Muscle of leg (tissue), 11 donors: ENCODE results near the gene DCBLD1. TPM values are rescaled to one million over a fixed set of nuclear protein-coding genes. Genes with fewer than 3 reads are reported as not detected.

Source experiments
- DNase-seq: peaks from one replicate; pipeline ENCODE4 v3.0.0; 2013
- H3K27ac ChIP-seq: one replicate; pipeline ENCODE4 v1.5.1; 2013; ENCODE audit warnings: mild to moderate bottlenecking, low read length, control low read depth
- H3K27me3 ChIP-seq: one replicate; pipeline ENCODE4 v1.6.1; 2013; ENCODE audit warnings: low read length; ENCODE audit not compliant: control insufficient read depth, insufficient read depth
- H3K36me3 ChIP-seq: one replicate; pipeline ENCODE4 v1.6.1; 2013; ENCODE audit warnings: low read length; ENCODE audit not compliant: control insufficient read depth, insufficient read depth
- H3K4me1 ChIP-seq: one replicate; pipeline ENCODE4 v1.6.1; 2013; ENCODE audit warnings: low read length; ENCODE audit not compliant: control insufficient read depth, insufficient read depth
- H3K4me3 ChIP-seq: one replicate; pipeline ENCODE4 v1.5.1; 2013; ENCODE audit warnings: low read length, control low read depth
- H3K9me3 ChIP-seq: replicated peaks from 2 replicates; pipeline ENCODE4 v1.6.1; 2013; ENCODE audit warnings: low read depth, low read length; ENCODE audit not compliant: control insufficient read depth
- WGBS: methylation state at CpG from one replicate; pipeline ENCODE4 v1.1.5; 2013; ENCODE audit warnings: missing lambda C conversion rate; ENCODE audit not compliant: insufficient coverage; 5-methylcytosine and 5-hydroxymethylcytosine counted together
- polyA plus RNA-seq, 8 donors: library from polyadenylated mRNA; unstranded; fragments of 120-200 nt; gene quantifications; one replicate each; pipeline versions ENCODE4 v1.2.1 to v1.2.3, GENCODE V29; 2013; ENCODE audit warnings: inconsistent platforms in 1 of 8, low replicate concordance in 1 of 8; ENCODE audit not compliant: insufficient read length in 8 of 8, insufficient read depth in 1 of 8
- total RNA-seq: library from RNA; stranded (reverse); fragments of 120-200 nt; gene quantifications from one replicate; pipeline ENCODE4 v1.2.4, GENCODE V29; 2013

The DCBLD1 gene
- total and polyA plus RNA-seq, 9 donors: 5.3 to 7.5 (median 6.8) TPM

DNA sequence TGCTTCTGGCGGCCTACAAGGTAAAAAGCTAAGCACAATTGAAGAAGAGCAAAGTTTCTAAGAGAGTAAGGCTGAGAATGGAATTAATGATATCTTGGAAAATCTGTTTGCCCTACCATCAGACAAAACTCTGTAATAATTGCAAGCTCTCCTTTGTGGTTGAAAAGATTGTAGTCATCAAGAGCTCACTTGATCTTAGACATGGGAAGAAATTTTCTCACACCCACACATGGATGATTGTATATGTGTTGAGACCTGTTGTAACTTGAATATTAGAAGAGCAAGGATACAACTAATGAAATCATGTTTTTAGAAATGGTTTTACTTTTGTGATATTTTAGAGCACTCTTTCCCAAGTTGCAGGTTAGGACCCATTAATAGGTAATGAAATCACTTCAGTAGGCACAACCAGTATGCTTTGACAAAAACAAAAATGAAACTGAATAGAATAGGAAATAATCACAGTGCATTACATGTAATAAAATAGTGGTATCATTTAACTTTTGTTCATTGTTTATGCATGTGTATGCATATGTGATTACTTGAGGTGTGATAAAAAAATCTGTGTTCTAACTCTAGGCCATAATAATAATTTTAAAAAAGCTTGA is 14.0 kb downstream of the DCBLD1 start:
- H3K36me3 ChIP-seq: no peaks in the 10 kb centered on the region
- H3K27me3 ChIP-seq: no peaks in the 10 kb centered on the region
- H3K4me1 ChIP-seq: no peaks in the 10 kb centered on the region
- no peak overlapping the region for H3K27ac ChIP-seq
- DNase-seq: no peak
- no peak overlapping the region for H3K4me3 ChIP-seq
- no peaks in the 10 kb centered on the region for H3K9me3 ChIP-seq
- no CpG with 5 or more reads among the region's 1 CpG for WGBS

DNA sequence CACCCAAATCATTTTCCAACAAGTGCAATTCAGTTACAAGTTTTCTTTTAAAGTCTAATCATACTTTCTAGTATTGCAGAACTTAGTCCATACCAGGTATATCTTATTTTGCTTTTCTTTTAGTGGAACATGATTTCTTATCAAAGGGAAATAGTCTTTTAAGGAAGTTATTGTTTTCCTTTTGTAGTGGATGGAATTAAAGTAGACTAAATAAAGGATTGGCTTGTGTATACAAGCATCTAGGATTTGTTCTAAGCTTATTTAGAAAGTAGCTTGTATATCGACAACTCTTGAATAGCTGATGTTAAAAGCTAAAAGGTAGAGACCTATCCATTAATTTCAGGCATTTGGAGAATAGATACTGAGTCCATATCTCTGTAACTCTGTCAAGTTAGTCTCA is 14.8 kb downstream of the DCBLD1 start:
- H3K36me3 ChIP-seq: no peaks in the 10 kb centered on the region
- no peak overlapping the region for H3K27ac ChIP-seq
- H3K9me3 ChIP-seq: no peaks in the 10 kb centered on the region
- no CpG with 5 or more reads among the region's 1 CpG for WGBS
- H3K27me3 ChIP-seq: no peaks in the 10 kb centered on the region
- no peaks in the 10 kb centered on the region for H3K4me1 ChIP-seq
- DNase-seq: no peak
- H3K4me3 ChIP-seq: no peak overlapping the region

DNA sequence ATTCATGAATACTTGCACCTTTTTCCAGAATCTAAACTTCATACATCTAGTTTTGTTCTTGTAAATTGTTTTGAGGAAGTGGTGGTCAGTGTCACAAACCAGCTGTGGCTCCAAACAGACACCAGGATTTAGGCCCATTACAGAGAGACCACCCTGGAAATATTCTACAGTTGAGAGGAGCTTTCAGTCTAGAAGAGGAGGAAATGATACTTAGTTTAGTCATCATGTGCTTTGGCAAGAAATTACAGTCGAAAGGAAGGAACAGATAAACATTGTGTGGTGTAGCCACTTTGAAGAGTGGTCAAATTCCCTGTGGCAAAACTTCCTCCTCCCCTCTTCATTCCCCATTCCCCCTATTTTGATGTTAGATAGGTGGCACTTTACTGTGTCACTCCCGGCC is 15.7 kb downstream of the DCBLD1 start:
- no peaks in the 10 kb centered on the region for H3K27me3 ChIP-seq
- no CpG with 5 or more reads among the region's 2 CpGs for WGBS
- H3K4me3 ChIP-seq: no peak overlapping the region
- no peaks in the 10 kb centered on the region for H3K4me1 ChIP-seq
- H3K36me3 ChIP-seq: no peaks in the 10 kb centered on the region
- DNase-seq: no peak
- no peaks in the 10 kb centered on the region for H3K9me3 ChIP-seq
- H3K27ac ChIP-seq: no peak overlapping the region

DNA sequence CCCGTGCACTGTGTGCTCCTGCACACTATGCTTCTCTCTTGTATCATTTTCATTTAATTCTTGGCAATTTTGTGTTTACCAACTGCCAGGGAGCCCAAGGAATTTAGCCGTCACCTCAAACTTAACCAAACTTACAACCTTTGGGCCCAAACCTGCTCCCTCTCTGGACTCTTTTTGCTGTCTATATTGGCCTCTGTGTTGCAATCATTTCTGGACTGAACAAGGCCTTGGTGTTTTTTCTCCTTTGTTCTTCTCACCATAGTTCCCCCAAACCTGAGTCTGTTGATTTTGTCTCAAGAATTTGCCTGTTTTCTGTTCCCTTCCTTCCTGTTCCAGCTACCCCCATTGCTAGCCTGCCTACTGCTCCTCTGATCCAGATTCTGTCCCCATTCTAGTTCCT is 19.2 kb downstream of the DCBLD1 start:
- Histone ChIP-seq H3K27me3 (no peaks in the 10 kb centered on the region), H3K36me3 (no peaks in the 10 kb centered on the region), H3K4me3 (no peak overlapping the region), H3K27ac (no peak overlapping the region), H3K4me1 (peaks cover 3% of the 10 kb centered on the region), H3K9me3 (no peaks in the 10 kb centered on the region)
- DNase-seq: no peak
- WGBS: 79% methylated on average over 2 of the region's 2 CpGs

DNA sequence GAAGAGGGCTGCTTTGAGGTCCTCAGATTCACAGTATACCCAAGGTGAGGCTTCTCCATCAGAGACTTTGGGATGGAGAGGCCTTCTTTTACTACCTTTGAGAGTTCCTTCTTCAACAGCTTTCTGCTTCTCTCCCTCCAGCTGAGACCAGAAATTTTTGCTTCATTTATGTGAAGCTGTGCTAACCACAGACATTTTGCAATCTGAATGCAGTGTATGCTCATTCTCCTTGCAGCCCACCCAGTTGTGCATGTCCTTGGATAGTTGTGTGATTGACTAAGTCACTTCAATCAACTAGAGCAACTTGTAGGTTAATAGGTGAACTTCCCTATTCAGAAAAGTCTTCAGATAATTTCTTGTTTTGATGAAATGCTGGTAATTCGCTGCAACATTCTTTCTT is 20.1 kb downstream of the DCBLD1 start:
- Histone ChIP-seq H3K4me1 (peaks cover 3% of the 10 kb centered on the region), H3K9me3 (no peaks in the 10 kb centered on the region), H3K27me3 (no peaks in the 10 kb centered on the region), H3K27ac (no peak overlapping the region), H3K36me3 (no peaks in the 10 kb centered on the region), H3K4me3 (no peak overlapping the region)
- no CpG with 5 or more reads among the region's 1 CpG for WGBS
- DNase-seq: no peak

DNA sequence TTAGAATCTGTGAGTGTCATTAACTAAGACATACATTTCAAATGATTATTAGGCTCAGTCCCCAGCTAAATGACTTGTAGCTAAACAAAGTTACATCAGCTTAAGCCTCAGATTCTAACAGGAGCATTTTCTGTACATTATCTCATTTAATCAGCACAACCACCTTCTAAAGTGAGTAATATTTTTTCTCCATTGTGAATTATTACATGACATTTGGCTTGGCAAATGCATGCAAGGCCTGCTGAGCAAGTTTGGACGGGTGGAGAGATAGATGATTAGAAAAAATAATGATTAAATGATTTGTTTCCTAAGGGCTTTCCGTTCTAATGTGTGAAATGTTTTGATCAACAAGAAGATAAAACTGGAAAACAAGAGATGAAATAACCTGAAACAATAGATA is 20.7 kb downstream of the DCBLD1 start:
- H3K9me3 ChIP-seq: no peaks in the 10 kb centered on the region
- H3K36me3 ChIP-seq: no peaks in the 10 kb centered on the region
- H3K4me3 ChIP-seq: no peak overlapping the region
- WGBS: 60% methylated on average over 1 of the region's 2 CpGs
- H3K27me3 ChIP-seq: no peaks in the 10 kb centered on the region
- peaks cover 3% of the 10 kb centered on the region for H3K4me1 ChIP-seq
- no peak for DNase-seq
- H3K27ac ChIP-seq: no peak overlapping the region

DNA sequence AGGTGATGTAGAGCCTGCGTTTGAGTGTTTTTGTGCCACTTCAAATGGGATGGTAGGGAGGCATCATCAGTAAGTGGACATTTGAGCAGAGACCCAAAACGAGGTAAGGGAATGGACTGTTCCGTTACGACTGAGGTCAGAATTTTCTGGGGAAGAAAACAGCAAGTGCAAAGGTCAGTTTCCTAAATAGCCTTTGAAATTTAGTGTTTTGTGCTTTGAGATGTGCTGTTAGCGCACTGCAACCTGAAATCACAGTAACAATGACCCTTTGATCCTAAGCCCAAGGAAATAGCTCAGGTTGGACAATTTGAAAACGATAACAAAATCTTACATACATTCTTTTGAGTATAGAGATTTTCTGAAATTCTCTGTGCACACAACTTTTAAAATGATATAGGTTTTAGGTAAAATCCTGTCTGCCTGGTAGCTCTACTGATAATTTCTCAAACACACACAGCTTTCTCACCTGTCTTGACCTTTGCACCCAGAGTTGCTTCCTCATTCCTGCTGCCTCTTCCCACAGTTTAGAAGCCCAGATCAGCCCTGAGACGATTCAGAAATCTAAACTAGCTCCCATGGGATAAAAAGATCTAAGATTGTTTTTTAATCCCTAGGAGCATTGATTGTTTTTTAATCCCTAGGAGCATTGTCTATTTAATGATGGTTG is 22.1 kb downstream of the DCBLD1 start:
- 84% methylated on average over 4 of the region's 7 CpGs for WGBS
- no peak overlapping the region for H3K4me3 ChIP-seq
- no peaks in the 10 kb centered on the region for H3K9me3 ChIP-seq
- peaks cover 3% of the 10 kb centered on the region for H3K4me1 ChIP-seq
- H3K36me3 ChIP-seq: no peaks in the 10 kb centered on the region
- no peak for DNase-seq
- no peaks in the 10 kb centered on the region for H3K27me3 ChIP-seq
- no peak overlapping the region for H3K27ac ChIP-seq

DNA sequence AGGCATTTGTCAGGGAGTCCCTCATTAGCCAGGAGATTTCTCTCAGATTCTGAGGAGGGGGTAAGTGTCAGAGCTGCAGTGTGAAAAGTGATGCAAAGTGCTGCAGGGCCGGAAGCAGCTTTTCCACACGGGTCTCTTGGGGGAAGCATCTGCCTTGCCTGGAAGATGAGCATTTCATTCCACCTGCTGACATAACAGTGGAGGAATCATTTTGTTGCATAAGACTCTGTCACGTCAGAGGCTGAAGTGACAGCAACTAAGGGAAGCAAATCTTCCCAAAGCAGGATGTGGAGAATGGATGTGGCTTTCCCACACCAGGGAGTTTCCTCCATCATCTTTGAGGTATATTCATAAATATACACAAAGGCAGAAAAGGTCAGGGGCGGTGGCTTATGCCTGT is 22.8 kb downstream of the DCBLD1 start:
- peaks cover 3% of the 10 kb centered on the region for H3K4me1 ChIP-seq
- no peaks in the 10 kb centered on the region for H3K27me3 ChIP-seq
- 47% methylated on average over 2 of the region's 4 CpGs for WGBS
- DNase-seq: no peak
- H3K36me3 ChIP-seq: no peaks in the 10 kb centered on the region
- no peak overlapping the region for H3K27ac ChIP-seq
- H3K9me3 ChIP-seq: no peaks in the 10 kb centered on the region
- H3K4me3 ChIP-seq: no peak overlapping the region

DNA sequence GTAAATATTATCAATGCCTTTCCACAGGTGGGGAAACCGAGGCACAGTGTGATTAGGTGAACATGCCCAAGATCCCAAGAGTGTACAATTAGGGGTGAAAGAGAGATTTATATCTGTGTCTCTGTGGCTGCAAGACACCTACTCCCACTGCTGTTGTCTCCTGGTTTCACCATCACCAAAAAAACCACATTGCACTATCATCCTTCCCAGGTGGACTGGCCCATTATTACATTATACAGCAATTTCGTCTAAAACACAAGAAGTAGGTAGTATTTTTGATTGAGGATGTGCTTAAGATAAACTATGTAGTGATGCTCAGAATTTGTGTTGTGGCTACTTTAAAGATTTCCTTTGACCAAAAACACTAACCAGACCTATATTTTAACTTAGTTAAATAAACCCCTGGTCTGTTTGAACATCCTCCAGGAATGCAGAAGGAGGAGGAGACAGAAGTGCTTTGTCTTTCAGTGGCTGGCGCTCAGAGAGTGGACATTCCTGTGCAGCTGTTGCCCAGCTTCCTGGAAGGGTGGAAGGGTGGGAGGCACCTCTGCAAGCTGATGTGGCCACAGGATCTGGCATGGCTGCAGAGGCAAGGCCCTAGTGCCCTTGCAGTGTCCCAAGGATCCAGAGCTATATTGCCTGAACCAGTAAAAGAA is 23.8 kb downstream of the DCBLD1 start:
- H3K27ac ChIP-seq: no peak overlapping the region
- no peaks in the 10 kb centered on the region for H3K27me3 ChIP-seq
- no peak overlapping the region for H3K4me3 ChIP-seq
- WGBS: 31% methylated on average over 1 of the region's 3 CpGs
- peak; percentile 17 for DNase-seq
- H3K36me3 ChIP-seq: no peaks in the 10 kb centered on the region
- no peaks in the 10 kb centered on the region for H3K9me3 ChIP-seq
- H3K4me1 ChIP-seq: peaks cover 3% of the 10 kb centered on the region

DNA sequence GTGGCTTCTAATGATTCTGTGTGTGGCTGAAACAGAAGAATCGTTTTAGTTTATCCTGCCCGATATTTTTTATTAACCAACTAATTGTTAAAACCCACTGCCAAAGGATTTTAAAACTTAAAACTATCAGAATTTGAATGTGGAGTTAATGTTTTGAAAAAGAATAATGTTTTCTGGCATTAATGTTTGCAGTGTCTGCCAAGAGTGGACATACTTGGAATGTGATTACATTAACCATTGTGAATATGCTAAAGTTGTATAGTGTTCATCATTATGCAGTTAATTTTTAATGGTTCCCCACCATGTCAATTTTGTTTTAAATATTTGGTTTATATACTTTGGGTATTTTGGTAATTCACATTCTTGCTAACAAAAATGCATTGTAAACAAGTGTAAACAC is 24.4 kb downstream of the DCBLD1 start:
- H3K4me1 ChIP-seq: peaks cover 3% of the 10 kb centered on the region
- WGBS: no CpG with 5 or more reads among the region's 2 CpGs
- H3K36me3 ChIP-seq: no peaks in the 10 kb centered on the region
- H3K9me3 ChIP-seq: no peaks in the 10 kb centered on the region
- no peaks in the 10 kb centered on the region for H3K27me3 ChIP-seq
- H3K27ac ChIP-seq: no peak overlapping the region
- no peak overlapping the region for H3K4me3 ChIP-seq
- peak; percentile 51 for DNase-seq
